Neural cell (in vitro differentiated cells): ENCODE measurements around the gene ARID3B. TPM values are rescaled to one million over a fixed set of nuclear protein-coding genes. Genes with fewer than 3 reads are reported as not detected.

Experiments used
- H2AFZ ChIP-seq: fragments of 200-600, 300-800 bp; sonication (generic), shearing (Covaris generic); 2 replicates; pipeline ENCODE4 v1.6.0; 2014; ENCODE audit warnings: low read depth, mild to moderate bottlenecking, antibody characterized with exemption, low read length, moderate library complexity
- H3F3A ChIP-seq: fragments of 200-600 bp; shearing (Covaris generic); 2 replicates; pipeline ENCODE4 v1.6.1; 2016; ENCODE audit warnings: mild to moderate bottlenecking, moderate library complexity, mixed read lengths, antibody characterized with exemption, low read length; ENCODE audit not compliant: insufficient read depth, poor library complexity, severe bottlenecking
- H3K27ac ChIP-seq: fragments of 200-600, 300-800 bp; sonication (generic), shearing (Covaris generic); 2 replicates; pipeline ENCODE4 v1.5.1; 2014; ENCODE audit warnings: mild to moderate bottlenecking, low read length, moderate library complexity
- H3K27me3 ChIP-seq: fragments of 300-800, 200-600 bp; sonication (generic), shearing (Covaris generic); 2 replicates; pipeline ENCODE4 v1.6.0; 2014; ENCODE audit warnings: mild to moderate bottlenecking, low read depth, low read length, moderate library complexity; ENCODE audit not compliant: insufficient read depth
- H3K36me3 ChIP-seq: fragments of 300-800, 200-600 bp; sonication (generic), shearing (Covaris generic); 2 replicates; pipeline ENCODE4 v1.5.1; 2014; ENCODE audit warnings: mild to moderate bottlenecking, antibody characterized with exemption, low read length, moderate library complexity; ENCODE audit not compliant: insufficient read depth
- H3K4me2 ChIP-seq: fragments of 300-800, 200-600 bp; sonication (generic), shearing (Covaris generic); 2 replicates; pipeline ENCODE4 v1.6.0; 2014; ENCODE audit warnings: mild to moderate bottlenecking, low read length
- H3K4me3 ChIP-seq: fragments of 300-800, 200-600 bp; sonication (generic), shearing (Covaris generic); 2 replicates; pipeline ENCODE4 v1.5.1; 2014; ENCODE audit warnings: mild to moderate bottlenecking, low read length, moderate library complexity
- H3K79me2 ChIP-seq: fragments of 200-600 bp; shearing (Covaris generic); replicated peaks from 2 replicates; pipeline ENCODE4 v1.6.0; 2014; ENCODE audit warnings: mild to moderate bottlenecking, low read length, moderate library complexity; ENCODE audit not compliant: insufficient read depth
- H3K9ac ChIP-seq: fragments of 300-800, 200-600 bp; sonication (generic), shearing (Covaris generic); 2 replicates; pipeline ENCODE4 v1.6.1; 2016; ENCODE audit warnings: mild to moderate bottlenecking, low read length, mixed read lengths
- H3K9me2 ChIP-seq: fragments of 200-600 bp; shearing (Covaris generic); 2 replicates; pipeline ENCODE4 v1.6.1; 2016; ENCODE audit warnings: mild to moderate bottlenecking, low read length, mixed read lengths; ENCODE audit not compliant: insufficient read depth
- H3K9me3 ChIP-seq: fragments of 200-600, 300-800 bp; sonication (generic), shearing (Covaris generic); 2 replicates; pipeline ENCODE4 v1.6.1; 2016; ENCODE audit warnings: mild to moderate bottlenecking, mixed run types, low read length, moderate library complexity, mixed read lengths
- H4K20me1 ChIP-seq: fragments of 200-600 bp; shearing (Covaris generic); 2 replicates; pipeline ENCODE4 v1.6.1; 2016; ENCODE audit warnings: mild to moderate bottlenecking, mixed run types; ENCODE audit not compliant: insufficient read depth
- CTCF ChIP-seq: fragments of 450-650 bp; IDR thresholded peaks from 2 replicates; pipeline ENCODE4 v1.5.1; 2014; ENCODE audit warnings: antibody characterized with exemption, mild to moderate bottlenecking, moderate library complexity; ENCODE audit not compliant: poor library complexity, severe bottlenecking
- EP300 ChIP-seq: fragments of 450-650 bp; conservative IDR thresholded peaks from 2 replicates; pipeline ENCODE4 v1.6.1; 2014; ENCODE audit warnings: antibody characterized with exemption, mild to moderate bottlenecking, moderate library complexity; ENCODE audit not compliant: poor library complexity, severe bottlenecking
- EZH2 ChIP-seq: fragments of 200-600, 300-800 bp; shearing (Covaris generic), sonication (generic); IDR thresholded peaks from 2 replicates; pipeline ENCODE4 v1.6.1; 2014; ENCODE audit warnings: antibody characterized with exemption, low read length, borderline replicate concordance, mild to moderate bottlenecking; ENCODE audit not compliant: insufficient read depth, poor library complexity, severe bottlenecking
- MXI1 ChIP-seq: fragments of 450-650 bp; conservative IDR thresholded peaks from 2 replicates; pipeline ENCODE4 v1.6.1; 2014; ENCODE audit warnings: antibody characterized with exemption, mild to moderate bottlenecking; ENCODE audit not compliant: poor library complexity, severe bottlenecking
- POLR2AphosphoS5 ChIP-seq: IDR thresholded peaks from 2 replicates; pipeline ENCODE4 v1.6.1; 2012
- RAD21 ChIP-seq: fragments of 450-650 bp; conservative IDR thresholded peaks from 2 replicates; pipeline ENCODE4 v1.6.1; 2014; ENCODE audit warnings: antibody characterized with exemption, mild to moderate bottlenecking, moderate library complexity
- SMC3 ChIP-seq: fragments of 450-650 bp; conservative IDR thresholded peaks from 2 replicates; pipeline ENCODE4 v1.6.1; 2014; ENCODE audit warnings: antibody characterized with exemption, mild to moderate bottlenecking, moderate library complexity; ENCODE audit not compliant: poor library complexity
- TAF1 ChIP-seq: IDR thresholded peaks from 2 replicates; pipeline ENCODE4 v1.6.1; 2012; ENCODE audit warnings: low read depth
- polyA plus RNA-seq: library from polyadenylated mRNA; depleted of rRNA; stranded (reverse); fragments of >200 nt; gene quantifications from 2 replicates; pipeline ENCODE4 v1.2.3, GENCODE V29; 2014
- TF ChIP-seq, protein P1 (sequence below): IDR thresholded peaks from 2 replicates; pipeline ENCODE4 v1.6.1; 2012; ENCODE audit warnings: borderline replicate concordance

The ARID3B gene
- polyA plus RNA-seq, 1 donor from 2014 or later, result 11.2 TPM

- Histone ChIP-seq H3K4me3 (no peak overlapping the region), H3K9me2 (no peaks in the 10 kb centered on the region), H3F3A (no peaks in the 10 kb centered on the region), H3K4me2 (no peak overlapping the region), H3K9ac (no peak overlapping the region), H3K36me3 (no peaks in the 10 kb centered on the region), H3K27ac (no peak overlapping the region), H4K20me1 (no peaks in the 10 kb centered on the region), H3K79me2 (no peaks in the 10 kb centered on the region), H3K9me3 (no peaks in the 10 kb centered on the region), H3K27me3 (no peaks in the 10 kb centered on the region), H2AFZ (no peak overlapping the region)
- TF ChIP-seq, protein P1, sequence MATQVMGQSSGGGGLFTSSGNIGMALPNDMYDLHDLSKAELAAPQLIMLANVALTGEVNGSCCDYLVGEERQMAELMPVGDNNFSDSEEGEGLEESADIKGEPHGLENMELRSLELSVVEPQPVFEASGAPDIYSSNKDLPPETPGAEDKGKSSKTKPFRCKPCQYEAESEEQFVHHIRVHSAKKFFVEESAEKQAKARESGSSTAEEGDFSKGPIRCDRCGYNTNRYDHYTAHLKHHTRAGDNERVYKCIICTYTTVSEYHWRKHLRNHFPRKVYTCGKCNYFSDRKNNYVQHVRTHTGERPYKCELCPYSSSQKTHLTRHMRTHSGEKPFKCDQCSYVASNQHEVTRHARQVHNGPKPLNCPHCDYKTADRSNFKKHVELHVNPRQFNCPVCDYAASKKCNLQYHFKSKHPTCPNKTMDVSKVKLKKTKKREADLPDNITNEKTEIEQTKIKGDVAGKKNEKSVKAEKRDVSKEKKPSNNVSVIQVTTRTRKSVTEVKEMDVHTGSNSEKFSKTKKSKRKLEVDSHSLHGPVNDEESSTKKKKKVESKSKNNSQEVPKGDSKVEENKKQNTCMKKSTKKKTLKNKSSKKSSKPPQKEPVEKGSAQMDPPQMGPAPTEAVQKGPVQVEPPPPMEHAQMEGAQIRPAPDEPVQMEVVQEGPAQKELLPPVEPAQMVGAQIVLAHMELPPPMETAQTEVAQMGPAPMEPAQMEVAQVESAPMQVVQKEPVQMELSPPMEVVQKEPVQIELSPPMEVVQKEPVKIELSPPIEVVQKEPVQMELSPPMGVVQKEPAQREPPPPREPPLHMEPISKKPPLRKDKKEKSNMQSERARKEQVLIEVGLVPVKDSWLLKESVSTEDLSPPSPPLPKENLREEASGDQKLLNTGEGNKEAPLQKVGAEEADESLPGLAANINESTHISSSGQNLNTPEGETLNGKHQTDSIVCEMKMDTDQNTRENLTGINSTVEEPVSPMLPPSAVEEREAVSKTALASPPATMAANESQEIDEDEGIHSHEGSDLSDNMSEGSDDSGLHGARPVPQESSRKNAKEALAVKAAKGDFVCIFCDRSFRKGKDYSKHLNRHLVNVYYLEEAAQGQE, result no peak
- TF ChIP-seq RAD21 (no peak), SMC3 (no peak), CTCF (no peak), POLR2AphosphoS5 (no peak), TAF1 (no peak), EP300 (no peak), EZH2 (no peak), MXI1 (no peak)
These were observed 43.4 kb upstream of the ARID3B start for GRCh38 chr15:74497584-74497983.

DNA sequence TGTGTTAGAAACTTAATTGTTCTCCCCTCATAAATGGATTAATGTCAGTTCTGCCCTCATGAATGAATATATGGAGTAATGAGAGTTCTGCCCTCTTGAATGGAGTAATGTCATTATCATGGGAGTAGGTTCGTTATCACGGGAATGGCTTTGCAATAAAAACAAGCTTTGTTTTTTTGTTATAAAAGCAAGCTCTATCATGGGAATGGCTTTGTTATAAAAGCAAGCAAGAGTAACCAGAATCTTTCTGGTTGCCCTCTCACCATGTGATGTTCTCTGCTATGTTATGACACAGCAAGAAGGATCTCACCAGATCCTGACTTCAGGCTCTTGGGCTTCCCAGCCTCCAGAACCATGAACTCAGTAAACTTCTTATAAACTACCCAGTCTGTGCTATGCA, 41.7 kb upstream of the ARID3B start:
- H3K79me2 ChIP-seq, result no peaks in the 10 kb centered on the region
- H4K20me1 ChIP-seq, result no peaks in the 10 kb centered on the region
- no peaks in the 10 kb centered on the region for H3K27me3 ChIP-seq
- no peak overlapping the region for H2AFZ ChIP-seq
- no peak overlapping the region for H3K4me2 ChIP-seq
- H3K9me3 ChIP-seq, result no peaks in the 10 kb centered on the region
- H3K9me2 ChIP-seq, result no peaks in the 10 kb centered on the region
- H3K9ac ChIP-seq, result no peak overlapping the region
- no peaks in the 10 kb centered on the region for H3F3A ChIP-seq
- no peaks in the 10 kb centered on the region for H3K36me3 ChIP-seq
- no peak overlapping the region for H3K27ac ChIP-seq
- TF ChIP-seq POLR2AphosphoS5 (no peak), EP300 (no peak), RAD21 (no peak), MXI1 (no peak), EZH2 (no peak), CTCF (no peak), TAF1 (no peak), SMC3 (no peak)
- TF ChIP-seq, protein P1, result no peak
- no peak overlapping the region for H3K4me3 ChIP-seq
